GM23338 (cell line): ENCODE measurements around the gene PUM1. TPM values are rescaled to one million over a fixed set of nuclear protein-coding genes. Genes with fewer than 3 reads are reported as not detected.

Experiments
- ATAC-seq: fragments of 200-7000 bp; cut with Tn5 transposase; 3 replicates; pipeline ENCODE4 v1.9.1; 2020
- DNase-seq: peaks from one replicate; pipeline ENCODE4 v3.0.0-alpha.2; 2015; ENCODE audit warnings: low spot score
- H2AFZ ChIP-seq: fragments of 200-600 bp; sonication (generic); 2 replicates; pipeline ENCODE4 v1.8.0; 2016; ENCODE audit warnings: antibody characterized with exemption, mild to moderate bottlenecking, moderate library complexity
- H3F3A ChIP-seq: fragments of 200-600 bp; sonication (generic); replicated peaks from 2 replicates; pipeline ENCODE4 v1.8.0; 2017; ENCODE audit warnings: antibody characterized with exemption, mixed run types, low read depth
- H3K27ac ChIP-seq: fragments of 200-600 bp; sonication (generic); 2 replicates; pipeline ENCODE4 v1.6.1; 2016; ENCODE audit warnings: low read depth
- H3K27me3 ChIP-seq: fragments of 200-600 bp; sonication (generic); 2 replicates; pipeline ENCODE4 v1.8.0; 2016; ENCODE audit warnings: mild to moderate bottlenecking, mixed run types, moderate library complexity; ENCODE audit not compliant: insufficient read depth
- H3K36me3 ChIP-seq: fragments of 200-600 bp; sonication (generic); 2 replicates; pipeline ENCODE4 v1.8.0; 2016; ENCODE audit warnings: mild to moderate bottlenecking; ENCODE audit not compliant: insufficient read depth
- H3K4me1 ChIP-seq: fragments of 200-600 bp; sonication (generic); 2 replicates; pipeline ENCODE4 v1.8.0; 2016; ENCODE audit warnings: mild to moderate bottlenecking, moderate library complexity; ENCODE audit not compliant: insufficient read depth
- H3K4me2 ChIP-seq: fragments of 200-600 bp; sonication (generic); 2 replicates; pipeline ENCODE4 v1.7.1; 2017; ENCODE audit warnings: mixed run types
- H3K4me3 ChIP-seq: fragments of 200-600 bp; sonication (generic); 2 replicates; pipeline ENCODE4 v1.6.1; 2016; ENCODE audit warnings: mixed run types
- H3K79me2 ChIP-seq: fragments of 200-600 bp; sonication (generic); replicated peaks from 2 replicates; pipeline ENCODE4 v1.8.0; 2017; ENCODE audit warnings: mild to moderate bottlenecking; ENCODE audit not compliant: insufficient read depth
- H3K9me2 ChIP-seq: fragments of 200-600 bp; sonication (generic); 2 replicates; pipeline ENCODE4 v1.8.0; 2017; ENCODE audit not compliant: insufficient read depth
- H4K20me1 ChIP-seq: fragments of 200-600 bp; sonication (generic); replicated peaks from 2 replicates; pipeline ENCODE4 v1.8.0; 2017; ENCODE audit warnings: mild to moderate bottlenecking; ENCODE audit not compliant: insufficient read depth
- H3K27ac Mint-ChIP-seq: 2 replicates; pipeline ENCODE4 v1.8.0; 2020; ENCODE audit warnings: inconsistent platforms, mild to moderate bottlenecking, moderate library complexity, mixed read lengths
- H3K27me3 Mint-ChIP-seq: 3 replicates; pipeline ENCODE4 v1.8.0; 2022; ENCODE audit warnings: low read depth, mild to moderate bottlenecking, moderate library complexity, mixed read lengths, inconsistent platforms; ENCODE audit not compliant: insufficient read depth, poor library complexity
- H3K36me3 Mint-ChIP-seq: 3 replicates; pipeline ENCODE4 v1.8.0; 2021; ENCODE audit warnings: low read depth, mild to moderate bottlenecking, inconsistent platforms, moderate library complexity, mixed read lengths
- H3K4me1 Mint-ChIP-seq: 3 replicates; pipeline ENCODE4 v1.8.0; 2020; ENCODE audit warnings: mild to moderate bottlenecking, inconsistent platforms, mixed read lengths
- H3K4me3 Mint-ChIP-seq: 3 replicates; pipeline ENCODE4 v1.8.0; 2021; ENCODE audit warnings: moderate library complexity, mild to moderate bottlenecking, inconsistent platforms, mixed read lengths
- H3K9me3 Mint-ChIP-seq: 3 replicates; pipeline ENCODE4 v1.8.0; 2020; ENCODE audit warnings: moderate library complexity, mild to moderate bottlenecking, inconsistent platforms, mixed read lengths
- CTCF ChIP-seq, 2 experiments: fragments of 200-600 bp in 1 of 2; sonication (generic) in 1 of 2; conservative IDR thresholded peaks; 2 replicates each; pipeline versions ENCODE4 v1.5.1 to v1.6.1; 2016 to 2017; ENCODE audit warnings: antibody characterized with exemption in 2 of 2, low read depth in 2 of 2, mild to moderate bottlenecking in 2 of 2, moderate library complexity in 1 of 2
- JUNB ChIP-seq: IDR thresholded peaks from one replicate; pipeline ENCODE4 v1.6.1; 2016; ENCODE audit warnings: antibody characterized with exemption; ENCODE audit not compliant: unreplicated experiment
- STAT1 ChIP-seq: IDR thresholded peaks from one replicate; pipeline ENCODE4 v1.6.1; 2016; ENCODE audit warnings: antibody characterized with exemption; ENCODE audit not compliant: unreplicated experiment
- ZNF114 ChIP-seq: fragments of 250-450 bp; sonication (Bioruptor Pico); IDR thresholded peaks from 2 replicates; pipeline ENCODE4 v1.5.0; 2020; ENCODE audit warnings: mild to moderate bottlenecking, moderate library complexity
- polyA plus RNA-seq: library from polyadenylated mRNA; unstranded; fragments of >200 nt; fragmentation: Nextera tagmentation; extraction: Ambion mirVana; gene quantifications from 2 replicates; pipeline ENCODE4 v1.2.1, GENCODE V29; 2016
- total RNA-seq: library from RNA; depleted of rRNA; stranded (reverse); fragments of >200 nt; shearing (Covaris generic); gene quantifications from 2 replicates; pipeline ENCODE4 v1.2.3, GENCODE V29; 2014

The PUM1 gene
- total and polyA plus RNA-seq, 2 experiments from 2014 or later: 44.4 to 117 TPM

- peaks cover 100% of the 10 kb centered on the region for H3K79me2 ChIP-seq
- peak; percentile 46 for DNase-seq
- ATAC-seq: peak; percentile 74
- no peak overlapping the region for H2AFZ ChIP-seq
- no peaks in the 10 kb centered on the region for H3K9me3 Mint-ChIP-seq
- H3K4me3 Mint-ChIP-seq: peak overlapping the region; percentile 3; the same call in 1 of the 3 replicates
- peaks cover 64% of the 10 kb centered on the region for H3K4me1 ChIP-seq
- H3K27me3 ChIP-seq: no peaks in the 10 kb centered on the region
- H3K27me3 Mint-ChIP-seq: peaks cover 4% of the 10 kb centered on the region
- H3K27ac ChIP-seq: peak overlapping the region; percentile 16; the same call in 1 of the 2 replicates
- H3K4me3 ChIP-seq: peak overlapping the region; percentile 17; the same call in 1 of the 2 replicates
- peaks cover 14% of the 10 kb centered on the region; the same call in 2 of the 3 replicates for H3K36me3 Mint-ChIP-seq
- TF ChIP-seq JUNB (no peak), CTCF (conservative IDR thresholded peaks at IDR 0.05; ENCODE audit: low read depth in 2 of 2) (no peak), ZNF114 (no peak), STAT1 (no peak)
- peak overlapping the region; percentile 60 for H3K27ac Mint-ChIP-seq
- H4K20me1 ChIP-seq: peaks cover 88% of the 10 kb centered on the region
- peaks cover 5% of the 10 kb centered on the region; the same call in 1 of the 2 replicates for H3F3A ChIP-seq
- H3K4me1 Mint-ChIP-seq: peaks cover 60% of the 10 kb centered on the region
- H3K4me2 ChIP-seq: peak overlapping the region; percentile 70
- no peaks in the 10 kb centered on the region for H3K36me3 ChIP-seq
- no peaks in the 10 kb centered on the region for H3K9me2 ChIP-seq
Observed at GRCh38 chr1:31031330-31032143, 34.0 kb downstream of the PUM1 start.

- H3K4me1 Mint-ChIP-seq: peaks cover 66% of the 10 kb centered on the region
- Histone ChIP-seq H3F3A (peaks cover 5% of the 10 kb centered on the region; the same call in 1 of the 2 replicates), H3K79me2 (peaks cover 100% of the 10 kb centered on the region), H3K4me2 (no peak overlapping the region), H2AFZ (no peak overlapping the region), H3K4me3 (no peak overlapping the region), H3K36me3 (no peaks in the 10 kb centered on the region), H3K27ac (peak overlapping the region; percentile 18; the same call in 1 of the 2 replicates), H3K9me2 (no peaks in the 10 kb centered on the region), H3K27me3 (no peaks in the 10 kb centered on the region), H4K20me1 (peaks cover 81% of the 10 kb centered on the region), H3K4me1 (peaks cover 75% of the 10 kb centered on the region)
- H3K36me3 Mint-ChIP-seq: peaks cover 16% of the 10 kb centered on the region; the same call in 2 of the 3 replicates
- no peaks in the 10 kb centered on the region for H3K9me3 Mint-ChIP-seq
- H3K4me3 Mint-ChIP-seq: no peak overlapping the region
- DNase-seq (no peak), ATAC-seq (no peak)
- H3K27me3 Mint-ChIP-seq: peaks cover 2% of the 10 kb centered on the region
- TF ChIP-seq STAT1: no peak
- H3K27ac Mint-ChIP-seq: no peak overlapping the region
Observed at GRCh38 chr1:31029026-31029425, 36.5 kb downstream of the PUM1 start.

- no peak overlapping the region for H2AFZ ChIP-seq
- H3K27me3 ChIP-seq: no peaks in the 10 kb centered on the region
- no peaks in the 10 kb centered on the region for H3K36me3 ChIP-seq
- peaks cover 65% of the 10 kb centered on the region for H3K4me1 ChIP-seq
- ATAC-seq (no peak), DNase-seq (no peak)
- H3K9me3 Mint-ChIP-seq: no peaks in the 10 kb centered on the region
- H3K27ac Mint-ChIP-seq: no peak overlapping the region
- peaks cover 78% of the 10 kb centered on the region for H4K20me1 ChIP-seq
- H3F3A ChIP-seq: peaks cover 5% of the 10 kb centered on the region; the same call in 1 of the 2 replicates
- no peak overlapping the region for H3K4me3 Mint-ChIP-seq
- no peak overlapping the region for H3K4me3 ChIP-seq
- no peaks in the 10 kb centered on the region for H3K9me2 ChIP-seq
- peaks cover 19% of the 10 kb centered on the region; the same call in 2 of the 3 replicates for H3K36me3 Mint-ChIP-seq
- no peaks in the 10 kb centered on the region for H3K27me3 Mint-ChIP-seq
- peaks cover 100% of the 10 kb centered on the region for H3K79me2 ChIP-seq
- H3K4me2 ChIP-seq: no peak overlapping the region
- H3K4me1 Mint-ChIP-seq: peaks cover 65% of the 10 kb centered on the region
- H3K27ac ChIP-seq: no peak overlapping the region
- TF ChIP-seq STAT1 (no peak), JUNB (no peak)
Observed at GRCh38 chr1:31027693-31028526, 37.6 kb downstream of the PUM1 start.
